ENCODE measurements around the gene SERPINB7. TPM values are rescaled to one million over a fixed set of nuclear protein-coding genes. Genes with fewer than 3 reads are reported as not detected.
A peak's percentile ranks its signal among the peaks of the same experiment; 100 is the strongest.

SERPINB7 gene
- polyA plus RNA-seq (2013): 4.0 and 4.6 TPM in 2 replicates

GRCh38 chr18:63775166-63775730 lies at the start of gene SERPINB7:
Gene SERPINB7 (plus strand): TSS chr18:63775418. CDS start chr18:63782373, 6,955 bp downstream.
- H3K4ac ChIP-seq (ENCODE audit: low read depth, low read length): peak within 1 kb of the TSS; percentile 13
- no peak within 1 kb of the TSS for H3K4me3 ChIP-seq (ENCODE audit: low read depth, low read length)
- peaks cover 15% of the 10 kb centered on the region for H3K79me1 ChIP-seq (ENCODE audit: low read length)
- no peak within 1 kb of the TSS for H4K8ac ChIP-seq (ENCODE audit: low read depth, low read length)
- no peak within 1 kb of the TSS for H2AFZ ChIP-seq (ENCODE audit: insufficient read depth, low read length, poor library complexity)
- peak within 1 kb of the TSS; percentile 98 for H3K27ac ChIP-seq (ENCODE audit: low read depth, low read length)
- H3K9me3 ChIP-seq (ENCODE audit: insufficient read depth, low read depth, low read length): no peaks in the 10 kb centered on the region
- H3K27me3 ChIP-seq (ENCODE audit: insufficient read depth, low read length): no peaks in the 10 kb centered on the region
- no peak within 1 kb of the TSS for H3K9ac ChIP-seq (ENCODE audit: low read length)
- H2BK120ac ChIP-seq (ENCODE audit: insufficient read depth, low read length, poor library complexity): peak within 1 kb of the TSS; percentile 86
- peak within 1 kb of the TSS; percentile 95 for H3K14ac ChIP-seq (ENCODE audit: low read length)
- peak within 1 kb of the TSS; percentile 3 for H3K4me2 ChIP-seq (ENCODE audit: low read length)
- no peaks in the 10 kb centered on the region for H3K36me3 ChIP-seq (ENCODE audit: control insufficient read depth in 1 of 2, insufficient read depth in 2 of 2, low read length in 2 of 2)
- peak within 1 kb of the TSS; percentile 88 for H2BK5ac ChIP-seq (ENCODE audit: low read depth, low read length, poor library complexity)
- H2AK5ac ChIP-seq (ENCODE audit: low read length): peak within 1 kb of the TSS; percentile 64
- H3K4me1 ChIP-seq (ENCODE audit: control insufficient read depth in 1 of 2, insufficient read depth in 2 of 2, low read length in 2 of 2): peaks cover 9 to 11% of the 10 kb centered on the region in 2 experiments
- peak within 1 kb of the TSS; percentile 85 for H4K91ac ChIP-seq (ENCODE audit: low read depth, low read length)
- peak; percentile 92 to 97 for DNase-seq
- H3K79me2 ChIP-seq (ENCODE audit: control insufficient read depth, insufficient read depth, low read length, poor library complexity): no peaks in the 10 kb centered on the region
- no peak within 1 kb of the TSS for H3K23ac ChIP-seq (ENCODE audit: low read length)
- peak within 1 kb of the TSS; percentile 18 for H2BK12ac ChIP-seq (ENCODE audit: low read length)
- WGBS (ENCODE audit: extremely low coverage, insufficient coverage, insufficient read length): no CpG with 5 or more reads among the region's 2 CpGs
- peak within 1 kb of the TSS; percentile 51 for H3K18ac ChIP-seq (ENCODE audit: low read length)
- H4K12ac ChIP-seq (ENCODE audit: low read depth, low read length): no peak within 1 kb of the TSS

DNA sequence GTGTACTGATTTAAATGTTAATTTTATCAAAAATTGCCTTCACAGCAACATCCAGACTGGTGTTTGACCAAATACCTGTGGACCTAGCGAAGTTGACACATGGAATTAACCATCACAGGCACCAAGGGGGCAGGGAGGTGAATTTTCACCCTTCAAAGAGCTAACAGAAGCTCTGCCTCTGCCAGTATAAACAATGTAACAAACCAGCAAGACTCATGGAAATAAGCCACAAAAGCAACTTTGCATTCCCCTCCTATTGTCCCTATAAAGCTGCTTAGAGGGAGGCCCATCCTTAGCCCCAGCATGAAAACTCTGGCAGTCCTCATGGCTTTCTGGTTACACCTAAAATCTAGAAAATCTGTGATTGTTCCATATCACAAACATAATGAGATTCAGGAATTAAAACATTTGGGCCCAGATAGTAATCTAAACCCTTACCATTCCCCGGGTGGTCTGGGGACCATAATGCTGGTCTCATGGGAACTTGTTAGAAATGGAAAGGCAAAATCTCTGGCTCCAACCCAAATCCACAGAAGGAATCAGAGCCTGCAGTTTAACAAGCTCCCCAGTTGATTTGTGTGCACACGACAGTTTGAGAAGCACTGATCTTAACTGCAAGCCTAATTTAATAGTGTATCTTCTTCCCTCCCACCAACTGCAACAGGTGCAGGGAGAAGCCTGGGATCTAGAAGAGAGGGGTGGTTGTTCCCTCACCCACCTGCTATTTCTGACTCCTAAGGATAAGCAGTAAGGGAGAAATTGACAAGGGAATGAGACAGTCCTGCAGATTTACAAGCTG lies 49.3 kb upstream of the SERPINB7 start:
- no peak overlapping the region for H3K4me3 ChIP-seq (ENCODE audit: low read depth, low read length)

GRCh38 chr18:63730773-63731172 lies 44.4 kb upstream of the SERPINB7 start:
- Histone ChIP-seq H3K27ac (ENCODE audit: low read depth, low read length) (no peak overlapping the region), H2BK120ac (ENCODE audit: insufficient read depth, low read length, poor library complexity) (no peak overlapping the region), H3K27me3 (ENCODE audit: insufficient read depth, low read length) (no peaks in the 10 kb centered on the region), H3K4me2 (ENCODE audit: low read length) (no peak overlapping the region), H3K18ac (ENCODE audit: low read length) (no peak overlapping the region), H4K8ac (ENCODE audit: low read depth, low read length) (no peak overlapping the region), H2BK5ac (ENCODE audit: low read depth, low read length, poor library complexity) (no peak overlapping the region), H4K91ac (ENCODE audit: low read depth, low read length) (no peak overlapping the region), H4K12ac (ENCODE audit: low read depth, low read length) (no peak overlapping the region), H3K4me1 (ENCODE audit: control insufficient read depth in 1 of 2, insufficient read depth in 2 of 2, low read length in 2 of 2) (no peaks in the 10 kb centered on the region), H2BK12ac (ENCODE audit: low read length) (no peak overlapping the region), H3K23ac (ENCODE audit: low read length) (no peak overlapping the region), H3K79me2 (ENCODE audit: control insufficient read depth, insufficient read depth, low read length, poor library complexity) (no peaks in the 10 kb centered on the region), H2AFZ (ENCODE audit: insufficient read depth, low read length, poor library complexity) (no peak overlapping the region), H3K4ac (ENCODE audit: low read depth, low read length) (no peak overlapping the region), H3K9me3 (ENCODE audit: insufficient read depth, low read depth, low read length) (no peaks in the 10 kb centered on the region), H2AK5ac (ENCODE audit: low read length) (no peak overlapping the region), H3K14ac (ENCODE audit: low read length) (no peak overlapping the region), H3K36me3 (ENCODE audit: control insufficient read depth in 1 of 2, insufficient read depth in 2 of 2, low read length in 2 of 2) (no peaks in the 10 kb centered on the region), H3K4me3 (ENCODE audit: low read depth, low read length) (no peak overlapping the region), H3K9ac (ENCODE audit: low read length) (no peak overlapping the region), H3K79me1 (ENCODE audit: low read length) (no peaks in the 10 kb centered on the region)
- no CpG with 5 or more reads among the region's 5 CpGs for WGBS (ENCODE audit: extremely low coverage, insufficient coverage, insufficient read length)
- DNase-seq: no peak

More for the DNA sequence above, 49.3 kb upstream of the SERPINB7 start:
- WGBS (ENCODE audit: extremely low coverage, insufficient coverage, insufficient read length): no CpG with 5 or more reads among the region's 3 CpGs
- Histone ChIP-seq H3K18ac (ENCODE audit: low read length) (no peak overlapping the region), H2AFZ (ENCODE audit: insufficient read depth, low read length, poor library complexity) (no peak overlapping the region), H3K79me1 (ENCODE audit: low read length) (no peaks in the 10 kb centered on the region), H2AK5ac (ENCODE audit: low read length) (no peak overlapping the region), H3K27me3 (ENCODE audit: insufficient read depth, low read length) (no peaks in the 10 kb centered on the region), H4K12ac (ENCODE audit: low read depth, low read length) (no peak overlapping the region), H3K23ac (ENCODE audit: low read length) (no peak overlapping the region), H3K36me3 (ENCODE audit: control insufficient read depth in 1 of 2, insufficient read depth in 2 of 2, low read length in 2 of 2) (no peaks in the 10 kb centered on the region), H3K4ac (ENCODE audit: low read depth, low read length) (no peak overlapping the region), H3K79me2 (ENCODE audit: control insufficient read depth, insufficient read depth, low read length, poor library complexity) (no peaks in the 10 kb centered on the region), H3K4me2 (ENCODE audit: low read length) (no peak overlapping the region), H4K91ac (ENCODE audit: low read depth, low read length) (no peak overlapping the region), H3K4me1 (ENCODE audit: control insufficient read depth in 1 of 2, insufficient read depth in 2 of 2, low read length in 2 of 2) (no peaks in the 10 kb centered on the region), H3K9me3 (ENCODE audit: insufficient read depth, low read depth, low read length) (peaks cover 2% of the 10 kb centered on the region), H2BK5ac (ENCODE audit: low read depth, low read length, poor library complexity) (no peak overlapping the region), H3K27ac (ENCODE audit: low read depth, low read length) (no peak overlapping the region), H2BK120ac (ENCODE audit: insufficient read depth, low read length, poor library complexity) (no peak overlapping the region), H3K9ac (ENCODE audit: low read length) (no peak overlapping the region), H4K8ac (ENCODE audit: low read depth, low read length) (no peak overlapping the region), H3K14ac (ENCODE audit: low read length) (no peak overlapping the region), H2BK12ac (ENCODE audit: low read length) (no peak overlapping the region)
- no peak for DNase-seq

- no peak overlapping the region for H3K4ac ChIP-seq (ENCODE audit: low read depth, low read length)
- H3K4me3 ChIP-seq (ENCODE audit: low read depth, low read length): no peak overlapping the region
- no peak overlapping the region for H3K4me2 ChIP-seq (ENCODE audit: low read length)
- no peak overlapping the region for H3K14ac ChIP-seq (ENCODE audit: low read length)
- no peaks in the 10 kb centered on the region for H3K79me1 ChIP-seq (ENCODE audit: low read length)
- whole genome bisulfite sequencing (ENCODE audit: extremely low coverage, insufficient coverage, insufficient read length): no CpG with 5 or more reads among the region's 3 CpGs
- no peak overlapping the region for H2AK5ac ChIP-seq (ENCODE audit: low read length)
- no peak overlapping the region for H2AFZ ChIP-seq (ENCODE audit: insufficient read depth, low read length, poor library complexity)
- no peak overlapping the region for H2BK5ac ChIP-seq (ENCODE audit: low read depth, low read length, poor library complexity)
- no peaks in the 10 kb centered on the region for H3K27me3 ChIP-seq (ENCODE audit: insufficient read depth, low read length)
- H3K36me3 ChIP-seq (ENCODE audit: control insufficient read depth in 1 of 2, insufficient read depth in 2 of 2, low read length in 2 of 2): no peaks in the 10 kb centered on the region
- no peak for DNase-seq
- no peak overlapping the region for H3K9ac ChIP-seq (ENCODE audit: low read length)
- no peak overlapping the region for H3K27ac ChIP-seq (ENCODE audit: low read depth, low read length)
- H3K23ac ChIP-seq (ENCODE audit: low read length): no peak overlapping the region
- no peak overlapping the region for H3K18ac ChIP-seq (ENCODE audit: low read length)
- H2BK12ac ChIP-seq (ENCODE audit: low read length): no peak overlapping the region
- no peak overlapping the region for H2BK120ac ChIP-seq (ENCODE audit: insufficient read depth, low read length, poor library complexity)
- no peak overlapping the region for H4K8ac ChIP-seq (ENCODE audit: low read depth, low read length)
- H4K91ac ChIP-seq (ENCODE audit: low read depth, low read length): no peak overlapping the region
- no peaks in the 10 kb centered on the region for H3K9me3 ChIP-seq (ENCODE audit: insufficient read depth, low read depth, low read length)
- H3K4me1 ChIP-seq (ENCODE audit: control insufficient read depth in 1 of 2, insufficient read depth in 2 of 2, low read length in 2 of 2): no peaks in the 10 kb centered on the region
- H3K79me2 ChIP-seq (ENCODE audit: control insufficient read depth, insufficient read depth, low read length, poor library complexity): no peaks in the 10 kb centered on the region
- H4K12ac ChIP-seq (ENCODE audit: low read depth, low read length): no peak overlapping the region
Observed at GRCh38 chr18:63731215-63731614, 44.0 kb upstream of the SERPINB7 start.

All from trophoblast cell (in vitro differentiated cells and primary cell).